ENCODE data around the gene RPS8.

DNA sequence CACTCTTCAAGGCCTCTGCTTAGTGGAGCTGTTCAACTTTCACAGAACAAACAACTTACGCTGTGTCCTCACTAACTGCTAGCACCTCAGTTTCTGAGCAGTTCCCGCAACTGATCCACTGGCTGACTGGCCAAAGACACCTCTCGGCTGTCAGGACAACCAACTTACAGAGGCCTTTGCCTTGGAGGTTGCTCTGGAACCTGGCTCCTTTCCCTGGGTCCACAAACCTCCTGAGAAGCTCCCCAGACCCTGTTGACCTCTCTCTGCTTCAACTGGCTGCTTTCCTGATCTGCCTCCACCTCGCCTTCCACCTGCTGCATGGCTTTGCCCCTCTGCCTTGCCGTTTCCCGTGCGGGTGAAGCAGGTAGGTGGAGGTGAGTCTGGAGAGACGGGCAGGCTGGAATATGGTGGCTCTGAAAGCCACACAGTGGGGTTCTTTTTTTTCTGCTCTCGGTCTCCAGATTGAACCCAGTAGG is 45.9 kb downstream of the RPS8 start:
- TF ChIP-seq, protein P1, sequence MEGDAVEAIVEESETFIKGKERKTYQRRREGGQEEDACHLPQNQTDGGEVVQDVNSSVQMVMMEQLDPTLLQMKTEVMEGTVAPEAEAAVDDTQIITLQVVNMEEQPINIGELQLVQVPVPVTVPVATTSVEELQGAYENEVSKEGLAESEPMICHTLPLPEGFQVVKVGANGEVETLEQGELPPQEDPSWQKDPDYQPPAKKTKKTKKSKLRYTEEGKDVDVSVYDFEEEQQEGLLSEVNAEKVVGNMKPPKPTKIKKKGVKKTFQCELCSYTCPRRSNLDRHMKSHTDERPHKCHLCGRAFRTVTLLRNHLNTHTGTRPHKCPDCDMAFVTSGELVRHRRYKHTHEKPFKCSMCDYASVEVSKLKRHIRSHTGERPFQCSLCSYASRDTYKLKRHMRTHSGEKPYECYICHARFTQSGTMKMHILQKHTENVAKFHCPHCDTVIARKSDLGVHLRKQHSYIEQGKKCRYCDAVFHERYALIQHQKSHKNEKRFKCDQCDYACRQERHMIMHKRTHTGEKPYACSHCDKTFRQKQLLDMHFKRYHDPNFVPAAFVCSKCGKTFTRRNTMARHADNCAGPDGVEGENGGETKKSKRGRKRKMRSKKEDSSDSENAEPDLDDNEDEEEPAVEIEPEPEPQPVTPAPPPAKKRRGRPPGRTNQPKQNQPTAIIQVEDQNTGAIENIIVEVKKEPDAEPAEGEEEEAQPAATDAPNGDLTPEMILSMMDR (IDR thresholded peaks at IDR 0.05; ENCODE audit: poor library complexity): no peak
- no peak for TF ChIP-seq EZH2phosphoT487 (IDR thresholded peaks at IDR 0.05; ENCODE audit: low read depth, severe bottlenecking, unreplicated experiment)
